ENCODE measurements around the gene SAP130.

The SAP130 gene

DNA sequence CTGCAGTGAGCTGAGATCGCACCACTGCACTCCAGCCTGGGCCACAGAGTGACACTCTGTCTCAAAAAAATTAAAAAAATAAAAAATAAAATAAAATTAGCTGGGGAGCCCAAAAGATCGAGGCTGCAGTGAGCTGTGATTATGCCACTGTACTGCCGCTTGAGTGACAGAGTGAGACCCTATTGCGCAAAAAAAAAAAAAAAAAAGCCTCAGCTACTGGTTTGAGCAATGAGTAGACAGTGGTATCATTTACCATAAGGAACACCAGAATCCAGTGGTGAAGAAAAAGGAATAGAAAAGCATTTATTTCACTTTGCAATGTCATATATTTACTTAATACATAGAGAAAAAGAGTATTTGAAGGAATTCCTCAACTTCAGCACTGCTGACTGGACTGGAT, 3.0 kb downstream of the SAP130 start:
- no peak for DNase-seq

DNA sequence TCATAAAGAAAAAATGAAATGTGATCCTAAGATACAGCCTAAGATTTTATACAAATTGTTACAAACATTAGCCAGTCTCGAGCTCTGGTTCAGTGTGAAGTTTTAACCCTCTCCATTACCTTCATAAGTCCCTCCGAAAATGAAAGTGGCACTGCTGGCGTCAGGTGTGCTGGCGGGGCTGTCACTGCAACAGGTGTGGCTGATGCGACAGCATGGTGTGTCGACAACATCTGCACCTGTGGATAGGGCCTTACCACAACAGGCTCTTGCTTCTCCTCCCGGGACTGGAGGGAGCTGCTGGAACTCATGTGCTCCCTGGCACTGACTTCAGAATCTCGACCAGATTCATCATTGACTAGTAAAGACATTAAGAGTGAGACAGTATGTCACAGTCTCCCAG, 10.3 kb downstream of the SAP130 start:
- DNase-seq, result no peak

GRCh38 chr2:128016620-128017019, 11.2 kb downstream of the SAP130 start:
- peak in 1 of 2 donors; percentile 6 for DNase-seq

- no peak for DNase-seq
These were observed 15.2 kb downstream of the SAP130 start for GRCh38 chr2:128012698-128013097.

GRCh38 chr2:128008074-128008672, 19.7 kb downstream of the SAP130 start:
- no peak for DNase-seq

DNA sequence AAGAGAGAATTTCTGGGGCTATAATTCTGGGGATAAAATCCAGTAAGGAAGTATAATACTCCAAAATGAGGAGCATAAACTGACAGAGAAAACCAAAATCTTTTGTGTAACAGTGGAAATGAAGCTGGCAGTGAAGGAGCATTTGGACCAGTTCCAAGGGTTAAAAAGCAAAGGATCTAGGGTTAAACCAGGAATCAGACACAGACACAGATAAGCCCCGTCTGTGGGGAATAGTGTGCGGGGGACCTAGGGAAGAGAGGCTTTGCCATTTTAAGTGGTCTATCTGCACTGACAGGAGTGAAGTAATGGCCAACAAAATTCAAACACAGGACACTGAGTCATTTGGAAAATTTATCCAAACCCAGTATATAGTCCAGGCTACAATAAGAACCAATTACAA, 23.4 kb downstream of the SAP130 start:
- DNase-seq, result no peak

- no peak for DNase-seq
These were observed 24.4 kb downstream of the SAP130 start for GRCh38 chr2:128003463-128003862.

- no peak for DNase-seq
These were observed 31.7 kb downstream of the SAP130 start for GRCh38 chr2:127996160-127996559.

DNA sequence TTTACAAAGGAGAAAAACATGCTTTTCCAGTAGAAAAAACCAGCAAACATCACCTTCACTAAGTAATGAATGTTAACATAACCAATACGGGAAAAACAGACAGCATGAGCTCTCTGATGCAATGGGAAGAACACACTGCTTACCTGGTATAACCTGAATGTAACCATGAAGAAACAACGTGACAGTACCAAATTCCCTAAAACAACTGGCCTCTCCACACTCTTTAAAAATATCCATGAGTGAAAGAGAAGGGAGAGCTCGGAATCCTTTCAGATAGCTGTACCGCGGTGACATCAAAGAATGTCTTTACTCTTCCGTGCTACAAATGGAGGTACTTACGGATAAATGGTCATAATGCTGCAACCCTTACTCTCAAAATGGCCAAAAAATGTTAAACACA, 32.1 kb downstream of the SAP130 start:
- no peak for DNase-seq

GRCh38 chr2:127993659-127994058, 34.2 kb downstream of the SAP130 start:
- no peak for DNase-seq

DNA sequence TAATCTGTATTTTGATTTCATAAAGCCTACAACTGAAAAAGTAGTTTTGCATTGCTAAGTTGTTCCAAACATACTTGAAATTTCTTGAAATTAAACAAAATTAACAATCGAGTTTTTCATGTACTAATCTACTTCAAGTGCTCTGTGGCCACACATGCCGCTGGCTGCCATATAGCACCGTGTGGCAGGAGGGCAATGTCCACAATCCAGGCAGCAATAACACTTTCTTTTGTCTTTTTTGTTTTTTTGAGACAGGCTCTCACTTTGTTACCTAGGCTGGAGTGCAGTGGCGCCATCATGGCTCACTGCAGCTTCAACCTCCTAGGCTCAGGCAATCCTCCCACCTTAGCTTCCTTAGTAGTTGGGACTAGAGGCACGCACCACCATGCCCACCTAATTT, 36.1 kb downstream of the SAP130 start:
- no peak for DNase-seq

- DNase-seq, result peak; percentile 15 to 45
These were observed 41.2 kb downstream of the SAP130 start for GRCh38 chr2:127986548-127987079.

- DNase-seq, result peak in 1 of 2 donors; percentile 11
These were observed 42.1 kb downstream of the SAP130 start for GRCh38 chr2:127985735-127986134.

GRCh38 chr2:127985026-127985734, 42.7 kb downstream of the SAP130 start:
- DNase-seq, result no peak

- DNase-seq, result no peak
These were observed 43.3 kb downstream of the SAP130 start for GRCh38 chr2:127984551-127984950.

- DNase-seq, result no peak
These were observed 58.4 kb downstream of the SAP130 start for GRCh38 chr2:127969446-127969845.

GRCh38 chr2:127968610-127969339, 59.1 kb downstream of the SAP130 start:
- peak; percentile 3 to 39 for DNase-seq

DNA sequence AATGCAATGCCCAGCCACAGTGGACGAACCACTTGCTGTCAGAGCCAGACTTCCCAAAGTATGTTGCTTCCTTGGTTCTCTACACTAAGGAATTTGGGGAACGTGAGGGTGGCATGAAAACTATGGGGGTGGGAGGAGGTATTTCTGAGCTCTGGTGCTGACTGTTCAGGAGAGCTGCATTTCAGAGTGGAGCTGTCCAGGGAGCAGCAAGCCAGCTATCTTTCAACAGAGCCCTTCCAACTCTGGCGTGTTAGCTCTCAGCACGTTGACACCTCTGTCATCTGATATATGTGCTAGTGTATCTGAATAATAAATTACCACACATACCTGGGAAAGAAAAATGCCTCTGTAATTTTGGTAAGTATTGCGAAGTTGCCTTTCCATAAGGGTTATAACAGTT, 66.1 kb downstream of the SAP130 start:
- no peak for DNase-seq

DNA sequence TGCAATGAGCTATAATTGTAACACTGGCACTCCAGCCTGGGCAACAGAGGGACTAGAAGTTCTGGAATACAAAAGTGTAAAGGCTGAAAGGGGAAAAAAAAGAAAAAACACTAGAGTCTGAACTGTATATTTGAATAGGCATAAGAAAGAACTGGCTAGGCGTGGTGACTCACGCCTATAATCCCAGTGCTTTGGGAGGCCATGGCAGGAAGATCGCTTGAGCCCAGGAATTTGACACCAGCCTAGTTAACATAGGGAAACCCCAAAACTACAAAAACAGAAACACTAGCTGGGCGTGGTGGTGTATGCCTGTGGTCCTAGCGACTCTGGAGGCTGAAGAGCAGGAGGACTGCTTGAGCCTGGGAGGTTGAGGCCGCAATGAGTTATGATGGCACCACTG, 70.6 kb downstream of the SAP130 start:
- no peak for DNase-seq

GRCh38 chr2:127954857-127955256, 73.0 kb downstream of the SAP130 start:
- DNase-seq, result no peak

DNA sequence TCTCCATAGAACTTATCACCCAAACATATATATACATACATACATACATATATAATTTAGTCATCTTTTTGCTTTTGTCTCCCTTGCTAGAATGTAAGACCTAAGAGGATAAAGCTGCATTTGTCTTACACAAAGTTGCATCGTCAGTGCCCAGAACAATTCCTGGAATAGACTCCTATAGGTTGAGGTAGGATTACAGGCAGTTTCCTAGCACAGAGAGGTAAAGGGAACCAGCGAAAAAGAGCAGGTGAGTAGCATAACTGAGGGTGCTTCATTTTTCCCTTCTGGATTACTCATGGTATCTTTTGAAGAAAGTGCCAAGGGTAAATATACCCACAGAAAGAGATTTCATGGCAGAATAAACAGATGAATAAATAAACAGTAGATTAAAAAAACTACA, 74.0 kb downstream of the SAP130 start:
- DNase-seq, result no peak

DNA sequence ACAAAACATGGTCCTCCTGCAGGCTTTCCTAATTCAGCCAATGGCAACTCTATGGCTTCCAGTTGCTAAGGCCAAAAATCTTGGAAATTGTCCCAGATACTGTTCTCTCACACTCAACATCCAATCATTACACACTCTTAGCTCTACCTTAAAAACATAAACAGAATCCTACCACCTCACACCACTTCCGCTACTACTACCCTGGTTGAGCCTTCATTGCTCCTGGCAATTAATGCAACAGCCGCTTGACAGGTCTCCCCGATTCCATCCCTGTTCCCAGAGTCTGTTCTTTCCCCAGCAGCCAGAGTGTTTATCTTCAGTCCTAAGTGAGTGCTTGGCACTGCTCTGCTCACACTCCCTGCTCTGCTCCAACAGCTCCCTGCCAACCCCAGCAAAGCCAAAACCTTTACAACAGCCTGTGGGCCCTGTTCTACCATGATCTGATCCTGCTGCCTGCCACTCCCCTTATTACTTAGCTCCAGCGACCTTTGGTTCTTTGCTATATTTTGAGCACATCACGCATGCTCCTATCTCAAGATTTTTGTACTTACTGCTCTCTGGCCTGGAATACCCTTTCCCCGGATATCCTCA, 74.6 kb downstream of the SAP130 start:
- peak; percentile 5 to 23 for DNase-seq

DNA sequence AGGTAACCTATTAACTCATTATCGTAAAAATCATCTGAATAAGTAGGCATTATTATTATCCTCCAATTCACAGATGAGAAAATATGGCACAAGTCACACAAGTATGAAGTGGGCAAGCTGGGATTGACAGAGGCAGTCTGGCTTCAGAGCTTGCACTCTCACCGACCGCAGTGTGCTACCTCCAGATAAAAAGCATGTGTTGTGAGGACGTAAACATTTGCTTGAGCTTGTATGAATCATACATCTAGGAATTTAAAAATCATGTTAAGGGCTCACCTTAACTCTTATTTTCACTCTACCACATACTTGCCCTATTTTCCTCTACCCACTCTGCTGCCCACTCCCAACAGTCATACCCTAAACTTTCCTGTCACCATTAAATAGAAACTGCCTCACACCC, 76.8 kb downstream of the SAP130 start:
- DNase-seq, result no peak

Data from hippocampal formation (tissue), 2 donors.